ENCODE data around the gene ING3.
"Not testable (repeated sequence)": the region's sequence is repeated elsewhere in the genome, so short reads cannot be mapped to it uniquely, and the experiment has no call there.

The ING3 gene

DNA sequence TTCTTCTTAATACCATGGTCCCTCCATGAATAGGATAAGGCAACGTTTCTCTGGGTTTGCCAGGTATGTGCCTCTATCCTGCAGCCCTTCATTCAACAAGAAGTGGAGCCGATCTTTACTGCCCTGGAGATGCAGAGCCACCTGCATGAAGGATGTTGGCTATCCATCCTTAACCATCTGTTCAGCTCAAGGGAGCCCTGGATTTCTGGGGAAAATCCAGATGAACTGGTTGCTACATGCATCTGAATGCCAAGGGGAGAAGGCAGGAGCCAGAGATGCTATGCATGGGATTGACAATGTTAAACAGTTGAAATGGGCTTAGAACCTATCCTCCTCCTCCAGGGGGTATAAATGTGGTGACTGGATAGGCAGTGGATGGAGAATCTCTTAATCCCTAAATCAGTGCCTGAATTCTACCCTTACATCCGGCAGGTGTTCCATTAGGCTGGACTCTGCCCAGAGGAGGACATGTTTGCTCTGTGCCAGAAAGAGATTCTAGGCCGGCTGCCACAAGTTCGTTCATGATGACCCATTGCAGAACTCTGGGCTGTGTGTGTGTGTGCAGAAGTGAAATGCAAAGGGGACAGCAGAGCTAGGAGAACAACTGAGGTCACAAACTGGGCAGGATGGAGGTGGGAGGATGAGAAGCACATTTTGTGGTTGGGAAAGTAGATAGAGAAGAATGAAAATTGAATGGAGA is 53.6 kb downstream of the ING3 start:
- H3K4me3 ChIP-seq (ENCODE audit: control insufficient read depth, low read depth, low read length): no peak overlapping the region
- no peak for TF ChIP-seq CTCF (IDR thresholded peaks at IDR 0.05; ENCODE audit: control insufficient read depth, insufficient read depth, low read depth, low read length, missing control alignments)
- no peak for DNase-seq (ENCODE audit: low read depth)

- not testable (repeated sequence) for H3K4me3 ChIP-seq (ENCODE audit: control insufficient read depth, low read depth, low read length); DNase-seq (ENCODE audit: low read depth)
Observed at GRCh38 chr7:121005058-121005457, 54.5 kb downstream of the ING3 start.

GRCh38 chr7:121005996-121006584 is 55.5 kb downstream of the ING3 start:
- TF ChIP-seq CTCF (IDR thresholded peaks at IDR 0.05; ENCODE audit: control insufficient read depth, insufficient read depth, low read depth, low read length, missing control alignments): no peak
- no peak overlapping the region for H3K4me3 ChIP-seq (ENCODE audit: control insufficient read depth, low read depth, low read length)
- no peak for DNase-seq (ENCODE audit: low read depth)

- no peak overlapping the region for H3K4me3 ChIP-seq (ENCODE audit: control insufficient read depth, low read depth, low read length)
- no peak for DNase-seq (ENCODE audit: low read depth)
- no peak for TF ChIP-seq CTCF (IDR thresholded peaks at IDR 0.05; ENCODE audit: control insufficient read depth, insufficient read depth, low read depth, low read length, missing control alignments)
Observed at GRCh38 chr7:121006711-121007315, 56.2 kb downstream of the ING3 start.

DNA sequence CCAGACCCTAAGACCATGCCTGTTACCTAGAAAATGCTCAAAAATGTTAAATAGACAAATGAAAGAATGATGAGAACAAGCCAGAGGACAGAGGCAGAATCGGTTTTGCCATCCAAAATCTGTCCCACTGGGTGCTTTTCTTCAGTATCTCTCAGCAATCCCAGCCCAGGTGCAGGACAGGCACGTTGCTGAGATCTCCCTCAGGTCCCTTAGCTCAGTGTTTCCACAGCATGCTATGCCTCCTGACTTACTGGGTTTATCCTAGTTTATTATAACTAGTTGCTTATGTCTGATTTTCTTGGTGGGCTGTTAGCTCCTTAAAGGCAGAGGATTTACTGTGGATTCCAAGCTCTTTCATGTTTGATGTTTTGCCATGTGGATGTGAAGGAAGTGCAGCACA is 58.2 kb downstream of the ING3 start:
- DNase-seq (ENCODE audit: low read depth): no peak
- no peak overlapping the region for H3K4me3 ChIP-seq (ENCODE audit: control insufficient read depth, low read depth, low read length)
- TF ChIP-seq CTCF (IDR thresholded peaks at IDR 0.05; ENCODE audit: control insufficient read depth, insufficient read depth, low read depth, low read length, missing control alignments): no peak

DNA sequence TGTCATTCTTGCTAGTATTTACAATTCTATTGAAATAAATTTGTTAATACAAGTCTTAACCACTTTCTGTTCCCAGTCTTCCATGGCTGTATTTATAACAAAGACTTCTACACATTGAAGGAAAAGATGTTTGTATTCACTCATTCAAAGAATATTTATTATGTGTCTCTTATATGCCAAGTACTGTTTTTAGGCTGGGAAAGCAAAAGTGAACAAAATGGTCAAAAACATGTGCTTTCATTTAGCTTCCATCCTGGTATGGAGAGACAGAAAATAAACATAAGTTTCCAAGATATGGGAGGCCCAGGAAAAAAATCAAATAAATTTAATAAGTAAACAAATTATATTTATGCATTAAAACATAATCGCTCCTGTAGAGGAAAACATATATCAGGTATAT is 60.8 kb downstream of the ING3 start:
- no peak for TF ChIP-seq CTCF (IDR thresholded peaks at IDR 0.05; ENCODE audit: control insufficient read depth, insufficient read depth, low read depth, low read length, missing control alignments)
- no peak for DNase-seq (ENCODE audit: low read depth)
- no peak overlapping the region for H3K4me3 ChIP-seq (ENCODE audit: control insufficient read depth, low read depth, low read length)

DNA sequence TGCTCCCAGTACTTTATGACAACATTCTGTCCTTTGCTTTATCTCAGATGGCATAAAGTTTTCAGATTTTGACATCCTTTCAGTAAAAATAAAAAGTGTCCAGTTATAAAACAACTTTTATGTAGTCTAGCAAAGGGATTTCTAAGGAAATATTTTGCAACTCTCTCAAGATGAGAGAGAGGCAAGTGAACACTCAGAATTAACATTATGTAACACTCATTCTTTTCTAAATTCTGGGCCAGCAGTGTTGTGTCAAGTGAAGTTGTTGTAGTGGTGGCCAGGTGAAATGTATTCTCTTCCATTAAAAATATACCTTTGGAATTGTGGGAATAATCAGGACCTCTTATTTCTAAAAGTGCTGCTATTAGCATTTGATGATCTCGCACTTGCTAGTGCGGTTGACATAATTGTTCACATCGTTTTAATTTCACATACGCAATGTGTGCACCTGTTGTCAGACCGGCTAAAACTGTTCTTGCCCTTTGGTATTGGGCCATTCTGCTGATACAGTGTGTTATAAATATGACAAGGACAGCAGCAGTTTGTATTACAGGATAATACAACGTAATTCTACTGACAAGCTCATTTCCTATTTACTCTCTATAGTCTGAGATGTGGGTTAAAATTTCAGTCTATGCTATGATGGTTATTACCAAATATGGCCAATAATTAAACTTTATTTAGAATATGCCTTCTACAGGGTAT is 61.7 kb downstream of the ING3 start:
- TF ChIP-seq CTCF (IDR thresholded peaks at IDR 0.05; ENCODE audit: control insufficient read depth, insufficient read depth, low read depth, low read length, missing control alignments): no peak
- H3K4me3 ChIP-seq (ENCODE audit: control insufficient read depth, low read depth, low read length): no peak overlapping the region
- no peak for DNase-seq (ENCODE audit: low read depth)

All from AG09309 (cell line).